ENCODE results near the gene ZFP1. TPM values are rescaled to one million over a fixed set of nuclear protein-coding genes. Genes with fewer than 3 reads are reported as not detected.

Gene ZFP1
- total and polyA plus RNA-seq, 9 of the 15 experiments (the other 6 are each of a cell fraction or from before 2014, with no cell fraction given), result 2.6 to 14.7 (median 11.6) TPM

DNA sequence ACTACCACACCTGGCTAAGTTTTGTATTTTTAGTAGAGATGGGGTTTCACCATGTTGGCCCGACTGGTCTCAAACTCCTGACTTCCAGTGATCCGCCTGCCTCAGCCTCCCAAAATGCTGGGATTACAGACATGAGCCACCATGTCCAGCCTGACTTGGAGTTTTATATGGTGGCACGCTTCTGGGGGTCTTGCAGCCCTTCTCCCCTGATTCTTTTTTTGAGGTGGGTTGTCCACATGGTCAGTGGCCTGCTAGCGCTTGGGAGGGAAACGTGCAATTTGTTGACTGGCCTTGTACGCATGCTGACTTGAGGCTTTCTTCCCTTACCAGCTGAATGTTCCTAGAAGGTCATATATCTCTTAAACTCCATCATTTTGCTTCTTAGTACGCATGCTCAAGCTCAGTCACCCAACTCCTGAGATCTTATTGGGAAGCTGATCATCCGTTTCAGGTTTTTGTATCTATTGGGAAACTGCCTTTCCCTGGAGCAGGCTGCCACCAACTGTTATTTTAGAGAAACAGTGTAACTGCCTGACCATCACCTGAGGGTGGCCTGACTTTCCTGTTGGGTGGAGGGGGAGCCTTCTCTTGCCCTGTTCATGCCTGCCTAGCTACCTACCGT lies 18.1 kb upstream of the ZFP1 start (continued):
- TF ChIP-seq, protein P1, sequence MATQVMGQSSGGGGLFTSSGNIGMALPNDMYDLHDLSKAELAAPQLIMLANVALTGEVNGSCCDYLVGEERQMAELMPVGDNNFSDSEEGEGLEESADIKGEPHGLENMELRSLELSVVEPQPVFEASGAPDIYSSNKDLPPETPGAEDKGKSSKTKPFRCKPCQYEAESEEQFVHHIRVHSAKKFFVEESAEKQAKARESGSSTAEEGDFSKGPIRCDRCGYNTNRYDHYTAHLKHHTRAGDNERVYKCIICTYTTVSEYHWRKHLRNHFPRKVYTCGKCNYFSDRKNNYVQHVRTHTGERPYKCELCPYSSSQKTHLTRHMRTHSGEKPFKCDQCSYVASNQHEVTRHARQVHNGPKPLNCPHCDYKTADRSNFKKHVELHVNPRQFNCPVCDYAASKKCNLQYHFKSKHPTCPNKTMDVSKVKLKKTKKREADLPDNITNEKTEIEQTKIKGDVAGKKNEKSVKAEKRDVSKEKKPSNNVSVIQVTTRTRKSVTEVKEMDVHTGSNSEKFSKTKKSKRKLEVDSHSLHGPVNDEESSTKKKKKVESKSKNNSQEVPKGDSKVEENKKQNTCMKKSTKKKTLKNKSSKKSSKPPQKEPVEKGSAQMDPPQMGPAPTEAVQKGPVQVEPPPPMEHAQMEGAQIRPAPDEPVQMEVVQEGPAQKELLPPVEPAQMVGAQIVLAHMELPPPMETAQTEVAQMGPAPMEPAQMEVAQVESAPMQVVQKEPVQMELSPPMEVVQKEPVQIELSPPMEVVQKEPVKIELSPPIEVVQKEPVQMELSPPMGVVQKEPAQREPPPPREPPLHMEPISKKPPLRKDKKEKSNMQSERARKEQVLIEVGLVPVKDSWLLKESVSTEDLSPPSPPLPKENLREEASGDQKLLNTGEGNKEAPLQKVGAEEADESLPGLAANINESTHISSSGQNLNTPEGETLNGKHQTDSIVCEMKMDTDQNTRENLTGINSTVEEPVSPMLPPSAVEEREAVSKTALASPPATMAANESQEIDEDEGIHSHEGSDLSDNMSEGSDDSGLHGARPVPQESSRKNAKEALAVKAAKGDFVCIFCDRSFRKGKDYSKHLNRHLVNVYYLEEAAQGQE (IDR thresholded peaks at IDR 0.05; ENCODE audit: borderline replicate concordance), result peak; percentile 61
- TF ChIP-seq, protein P1 (CRISPR knock-in tag; IDR thresholded peaks at IDR 0.05; ENCODE audit: low read depth), result no peak
- TF ChIP-seq HMG20A (CRISPR knock-in tag; conservative IDR thresholded peaks at IDR 0.05) (no peak), EP400 (IDR thresholded peaks at IDR 0.05) (no peak), SAFB2 (IDR thresholded peaks at IDR 0.05; ENCODE audit: borderline replicate concordance, low read depth, low read length, severe bottlenecking) (no peak), STAG1 (CRISPR knock-in tag; IDR thresholded peaks at IDR 0.05; ENCODE audit: borderline replicate concordance) (peak; percentile 29; the same call in 1 of the 2 replicates), CHD2 (IDR thresholded peaks at IDR 0.05; ENCODE audit: low read depth, low read length) (no peak), ARID1B (IDR thresholded peaks at IDR 0.05) (0 out of 2 replicates have a peak, but pooled peaks have one; percentile 3), RAD21 (CRISPR knock-in tag; conservative IDR thresholded peaks at IDR 0.05 in 1 of 2, IDR thresholded peaks at IDR 0.05 in 1 of 2) (peak; percentile 44 to 78; a peak in 3 of 4 replicates), HDAC2 (IDR thresholded peaks at IDR 0.05) (0 out of 2 replicates have a peak, but pooled peaks have one; percentile 6), SP1 (CRISPR knock-in tag; IDR thresholded peaks at IDR 0.05) (no peak), ZNF695 (CRISPR knock-in tag; IDR thresholded peaks at IDR 0.05) (no peak), BRD9 (IDR thresholded peaks at IDR 0.05; ENCODE audit: low read depth, partially characterized antibody) (peak; percentile 29), ZNF263 (CRISPR knock-in tag; IDR thresholded peaks at IDR 0.05; ENCODE audit: borderline replicate concordance) (no peak), ZNF766 (CRISPR knock-in tag; conservative IDR thresholded peaks at IDR 0.05) (no peak)
- TF ChIP-seq, protein P2, sequence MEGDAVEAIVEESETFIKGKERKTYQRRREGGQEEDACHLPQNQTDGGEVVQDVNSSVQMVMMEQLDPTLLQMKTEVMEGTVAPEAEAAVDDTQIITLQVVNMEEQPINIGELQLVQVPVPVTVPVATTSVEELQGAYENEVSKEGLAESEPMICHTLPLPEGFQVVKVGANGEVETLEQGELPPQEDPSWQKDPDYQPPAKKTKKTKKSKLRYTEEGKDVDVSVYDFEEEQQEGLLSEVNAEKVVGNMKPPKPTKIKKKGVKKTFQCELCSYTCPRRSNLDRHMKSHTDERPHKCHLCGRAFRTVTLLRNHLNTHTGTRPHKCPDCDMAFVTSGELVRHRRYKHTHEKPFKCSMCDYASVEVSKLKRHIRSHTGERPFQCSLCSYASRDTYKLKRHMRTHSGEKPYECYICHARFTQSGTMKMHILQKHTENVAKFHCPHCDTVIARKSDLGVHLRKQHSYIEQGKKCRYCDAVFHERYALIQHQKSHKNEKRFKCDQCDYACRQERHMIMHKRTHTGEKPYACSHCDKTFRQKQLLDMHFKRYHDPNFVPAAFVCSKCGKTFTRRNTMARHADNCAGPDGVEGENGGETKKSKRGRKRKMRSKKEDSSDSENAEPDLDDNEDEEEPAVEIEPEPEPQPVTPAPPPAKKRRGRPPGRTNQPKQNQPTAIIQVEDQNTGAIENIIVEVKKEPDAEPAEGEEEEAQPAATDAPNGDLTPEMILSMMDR (IDR thresholded peaks at IDR 0.05 in 2 of 3, conservative IDR thresholded peaks at IDR 0.05 in 1 of 3; ENCODE audit: insufficient read depth in 2 of 3, low read depth in 1 of 3, low read length in 3 of 3), result peak; percentile 44 to 63 (median 45); a peak in 5 of 6 replicates
- TF ChIP-seq, protein P3, sequence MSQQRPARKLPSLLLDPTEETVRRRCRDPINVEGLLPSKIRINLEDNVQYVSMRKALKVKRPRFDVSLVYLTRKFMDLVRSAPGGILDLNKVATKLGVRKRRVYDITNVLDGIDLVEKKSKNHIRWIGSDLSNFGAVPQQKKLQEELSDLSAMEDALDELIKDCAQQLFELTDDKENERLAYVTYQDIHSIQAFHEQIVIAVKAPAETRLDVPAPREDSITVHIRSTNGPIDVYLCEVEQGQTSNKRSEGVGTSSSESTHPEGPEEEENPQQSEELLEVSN (IDR thresholded peaks at IDR 0.05; ENCODE audit: borderline replicate concordance in 1 of 2, extremely low read depth in 1 of 2, insufficient read depth in 1 of 2, insufficient read length in 1 of 2, low read depth in 1 of 2, low read length in 1 of 2, poor library complexity in 1 of 2, severe bottlenecking in 1 of 2), result peak in 1 of 2 experiments; percentile 61

All from K562 (cell line).